ELR (cell line): ENCODE data around the gene BMX.

ENCODE experiments used
- DNase-seq: peaks from one replicate; pipeline ENCODE4 v3.0.0-alpha.2; 2015; ENCODE audit warnings: low read depth

BMX gene

DNA sequence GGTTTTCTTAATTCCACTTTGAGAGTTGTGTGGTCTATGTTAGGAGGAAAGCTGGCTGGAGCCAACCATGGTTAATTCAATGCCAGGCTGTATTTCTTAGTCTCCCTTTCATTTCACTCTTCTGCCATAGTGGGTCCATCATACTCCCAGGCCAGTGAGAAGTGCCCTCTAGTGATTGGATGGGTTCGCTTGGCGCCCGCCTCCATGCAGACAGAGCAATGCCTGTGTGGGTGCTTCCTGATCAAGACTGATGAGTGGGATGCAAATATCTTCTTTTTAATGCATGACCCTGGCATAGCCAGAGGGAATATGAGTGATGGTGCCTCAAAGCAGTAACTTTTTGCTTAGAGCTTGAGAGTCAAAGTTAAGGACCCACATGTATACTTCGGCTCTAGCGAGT is 6.4 kb downstream of the BMX start:
- no peak for DNase-seq

DNA sequence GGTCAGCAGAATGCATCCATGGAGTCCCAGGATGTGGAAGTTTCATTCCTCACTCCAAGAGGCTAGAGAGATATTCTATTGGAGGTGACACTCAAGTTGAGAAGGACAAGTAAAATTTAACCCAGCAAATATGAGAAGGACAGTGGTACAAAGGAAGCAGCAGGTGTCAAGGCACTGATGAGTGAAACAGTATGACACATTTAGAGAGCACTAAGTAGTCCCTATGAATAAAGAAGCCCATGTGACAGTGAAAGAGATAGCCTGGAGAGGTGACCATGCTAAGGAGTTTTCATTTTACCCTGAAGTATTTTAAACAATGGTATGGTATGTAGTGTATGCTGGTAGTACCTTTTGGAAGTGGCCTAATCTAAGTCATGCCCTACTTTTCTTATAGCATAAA is 9.2 kb downstream of the BMX start:
- DNase-seq, result no peak

DNA sequence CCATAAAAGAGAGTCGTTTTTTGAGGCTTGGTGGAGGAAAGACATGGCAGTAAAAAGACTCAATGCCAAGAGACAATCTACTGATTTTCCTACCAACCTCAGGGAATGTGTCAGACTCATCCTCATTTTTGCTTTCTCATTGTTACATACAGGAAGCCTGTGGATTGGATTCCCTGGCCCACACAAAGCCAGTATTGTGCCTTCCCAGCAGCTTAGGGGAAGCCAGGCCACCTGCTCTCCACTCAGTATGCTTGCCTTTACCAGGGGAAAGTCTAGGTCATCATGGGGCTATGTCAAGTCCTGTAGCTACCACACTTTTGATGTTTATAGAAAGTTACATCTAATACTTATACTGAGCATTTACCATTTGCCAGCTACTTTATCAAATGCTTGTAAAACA is 11.0 kb downstream of the BMX start:
- no peak for DNase-seq

DNA sequence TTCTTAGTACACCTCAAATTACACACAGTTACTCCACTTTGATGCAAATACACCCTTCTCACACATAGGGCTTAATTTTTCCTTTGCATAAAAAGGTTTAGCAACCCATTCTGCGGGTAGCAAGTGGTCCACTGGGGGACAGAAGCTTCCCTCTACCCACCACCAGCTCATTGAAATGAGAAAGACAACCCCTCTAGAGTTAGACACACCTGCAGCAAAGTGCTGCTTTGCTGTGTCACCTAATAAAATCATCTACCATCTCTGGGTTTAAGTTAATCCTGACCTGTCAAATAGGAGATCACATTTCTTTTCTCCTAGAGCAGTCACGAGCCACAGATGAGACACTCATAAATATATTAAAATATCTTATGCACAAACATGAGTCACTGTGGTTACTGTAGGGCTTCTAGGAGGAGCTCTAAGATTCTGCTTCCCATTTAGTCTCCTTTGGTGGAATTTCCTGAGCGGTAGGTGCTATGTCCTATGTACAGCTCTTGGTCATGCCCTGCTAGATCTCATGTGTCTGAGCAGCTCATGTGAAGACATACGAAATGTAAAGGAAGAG is 11.9 kb downstream of the BMX start:
- DNase-seq, result peak; percentile 55

DNA sequence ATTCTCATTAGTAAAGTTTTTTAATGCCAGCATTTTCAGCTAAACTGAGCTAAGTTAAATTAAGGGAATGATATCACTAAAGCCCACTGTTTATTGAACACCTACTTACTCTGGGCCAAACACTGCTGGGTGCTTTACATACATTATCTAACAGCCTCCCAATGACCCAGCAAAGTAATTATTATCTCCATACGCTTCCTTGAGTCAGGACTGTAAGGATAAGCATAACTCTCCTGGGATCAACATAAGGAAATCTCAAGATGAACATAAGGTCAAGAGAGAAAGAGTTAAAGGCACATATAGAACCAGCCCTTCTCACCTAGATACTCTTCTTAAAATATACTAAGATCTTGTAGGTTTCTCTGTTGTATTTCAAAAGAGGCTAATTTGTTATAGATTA is 13.7 kb downstream of the BMX start:
- DNase-seq, result no peak

DNA sequence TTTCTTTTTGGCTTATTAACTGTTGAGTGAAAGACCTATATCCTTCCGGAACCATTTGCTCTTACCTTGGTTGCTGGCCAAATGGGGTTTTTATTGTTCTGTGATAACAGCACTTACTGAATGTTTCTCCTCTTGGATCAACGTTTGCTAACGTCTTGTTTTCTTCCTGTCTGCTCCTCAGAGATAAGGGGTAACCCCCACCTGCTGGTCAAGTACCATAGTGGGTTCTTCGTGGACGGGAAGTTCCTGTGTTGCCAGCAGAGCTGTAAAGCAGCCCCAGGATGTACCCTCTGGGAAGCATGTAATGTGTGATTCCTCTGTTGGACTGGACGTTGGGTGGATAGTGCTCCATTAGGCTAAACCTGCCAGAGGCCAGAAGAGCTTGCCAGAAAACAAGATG is 15.3 kb downstream of the BMX start:
- DNase-seq, result no peak

DNA sequence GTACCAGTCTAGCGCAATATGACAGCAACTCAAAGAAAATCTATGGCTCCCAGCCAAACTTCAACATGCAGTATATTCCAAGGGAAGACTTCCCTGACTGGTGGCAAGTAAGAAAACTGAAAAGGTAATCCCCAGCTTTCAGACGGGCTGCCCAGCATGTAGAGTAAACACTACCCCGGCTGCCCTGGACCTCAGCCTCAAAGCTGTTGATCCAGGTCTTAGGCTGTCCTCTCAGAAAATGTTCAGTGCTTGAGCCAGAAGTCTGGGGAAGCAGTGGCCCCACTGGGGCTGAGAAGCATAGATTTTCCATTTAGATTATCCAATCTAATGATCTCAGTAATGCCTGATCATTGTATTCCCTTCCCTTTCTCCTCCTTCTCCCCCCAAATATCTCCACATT is 21.9 kb downstream of the BMX start:
- DNase-seq, result no peak

DNA sequence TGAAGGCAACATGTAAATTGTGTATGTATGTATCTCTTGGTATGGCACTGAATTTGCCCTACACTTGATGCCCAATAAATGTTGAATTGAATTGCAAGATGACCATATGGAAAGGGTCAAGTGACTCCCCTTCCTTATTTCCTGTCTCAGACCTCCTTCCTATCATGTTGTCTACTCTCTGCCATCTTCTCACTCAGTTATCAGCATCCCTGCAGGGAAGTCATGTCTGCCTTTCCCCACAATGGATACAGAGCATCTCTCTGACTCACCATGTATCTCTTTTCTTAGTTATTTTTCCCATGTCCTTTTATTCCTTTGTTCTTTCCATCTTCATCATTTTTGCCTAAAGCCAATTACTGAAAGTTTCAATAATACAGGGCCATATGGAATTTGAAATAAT is 22.5 kb downstream of the BMX start:
- DNase-seq, result no peak

DNA sequence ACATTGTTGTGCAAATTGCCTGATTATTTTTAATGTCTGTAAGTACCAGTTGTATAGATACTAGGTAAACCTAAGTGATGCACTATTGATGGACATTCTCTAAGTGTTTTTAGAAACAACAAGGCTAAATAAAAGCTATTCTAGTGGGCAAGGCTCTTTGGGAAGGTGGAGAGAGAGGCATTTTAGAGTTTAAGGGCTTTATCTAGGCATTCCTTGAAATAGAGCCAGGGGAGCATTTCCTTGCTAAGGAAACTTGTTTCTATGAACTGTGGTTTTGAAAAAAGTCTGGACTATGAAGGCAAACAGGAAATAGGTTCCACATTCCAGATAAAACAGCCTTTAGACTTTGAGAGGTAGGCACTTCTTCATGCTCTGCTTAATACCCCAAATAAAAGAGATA is 23.8 kb downstream of the BMX start:
- no peak for DNase-seq

DNA sequence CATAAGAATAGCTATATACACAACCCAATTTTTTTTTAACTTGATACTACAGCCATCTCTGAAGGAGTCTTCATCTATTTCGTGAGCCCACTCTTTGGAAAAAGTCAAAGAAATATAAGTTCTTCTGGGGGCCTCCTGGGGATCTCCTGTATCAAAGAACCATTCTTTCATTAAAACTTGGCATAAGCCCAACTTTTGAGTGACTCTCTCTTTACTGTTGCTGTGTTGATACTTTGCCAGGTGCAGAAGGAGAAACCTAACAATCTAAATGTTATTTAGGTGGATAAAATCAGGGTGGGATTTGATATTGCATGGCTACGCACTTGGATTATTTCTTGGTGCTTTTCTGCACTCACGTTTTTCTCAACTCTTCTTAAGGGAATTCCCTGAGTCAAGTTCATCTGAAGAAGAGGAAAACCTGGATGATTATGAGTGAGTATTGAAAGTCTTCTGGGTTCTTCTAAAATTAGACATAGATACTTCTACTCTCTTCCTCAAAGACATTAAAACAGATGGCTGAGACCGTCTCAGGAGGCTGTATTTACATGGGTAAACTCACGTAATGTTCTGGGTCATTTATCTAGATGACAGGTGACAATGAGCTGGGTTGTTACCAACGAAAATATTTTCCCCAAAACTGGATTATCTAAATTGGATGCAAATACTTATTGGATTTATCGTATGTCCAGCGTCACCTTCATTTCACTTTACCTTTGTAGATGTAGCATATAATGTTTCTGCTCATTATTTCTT is 25.2 kb downstream of the BMX start:
- DNase-seq, result peak; percentile 1

DNA sequence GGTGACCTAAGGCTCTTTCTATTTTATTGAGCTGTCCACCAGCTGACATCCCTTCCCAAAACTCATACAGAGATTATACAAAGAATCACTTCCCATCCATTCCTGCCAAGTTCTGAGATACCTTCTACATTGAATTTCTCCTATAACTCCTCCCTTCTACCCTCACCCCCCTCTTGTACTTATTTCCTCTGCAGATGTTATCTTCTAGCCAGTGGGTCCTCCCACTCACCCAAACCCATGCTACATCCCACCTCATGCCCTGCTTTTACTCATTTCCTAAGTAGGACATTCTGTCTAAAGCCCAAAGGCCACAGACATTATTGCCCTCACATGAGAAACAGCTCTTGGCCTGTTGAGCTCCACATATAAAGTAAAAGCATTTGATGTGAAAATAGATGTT is 28.6 kb downstream of the BMX start:
- DNase-seq, result no peak

DNA sequence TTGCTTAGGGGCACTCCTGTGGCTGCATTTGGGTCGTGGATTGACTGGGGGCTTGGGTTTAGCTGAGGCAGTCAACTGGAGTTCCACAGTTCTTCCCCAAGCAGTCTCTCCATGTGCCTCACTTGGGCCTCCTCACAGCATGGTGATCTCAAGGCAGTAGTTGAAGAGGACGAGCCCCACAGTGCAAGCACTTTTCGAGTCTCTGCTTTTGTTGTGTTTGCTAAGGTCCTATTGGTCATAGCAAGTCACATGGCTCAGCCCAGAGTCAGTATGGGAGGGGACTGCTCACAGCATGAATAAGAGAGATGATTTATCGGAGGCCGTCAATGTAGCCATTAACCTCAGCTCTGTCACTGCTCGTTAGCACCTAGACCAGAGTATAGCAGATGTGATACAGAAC is 29.7 kb downstream of the BMX start:
- DNase-seq, result no peak

DNA sequence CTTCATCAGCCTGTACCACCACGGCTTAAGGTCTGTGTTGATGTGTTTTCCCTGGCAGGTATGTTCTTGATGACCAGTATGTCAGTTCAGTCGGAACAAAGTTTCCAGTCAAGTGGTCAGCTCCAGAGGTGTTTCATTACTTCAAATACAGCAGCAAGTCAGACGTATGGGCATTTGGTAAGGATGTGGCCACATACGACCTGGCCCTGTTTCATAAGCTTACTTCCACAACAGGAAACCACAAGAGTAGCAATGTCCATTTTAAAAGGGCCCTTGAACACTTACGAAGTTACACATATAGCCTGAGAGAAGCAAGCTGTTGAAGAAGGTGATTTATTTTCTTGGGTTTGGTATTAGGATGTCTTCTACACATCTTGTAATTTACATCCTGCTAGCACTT is 46.1 kb downstream of the BMX start:
- DNase-seq, result no peak

DNA sequence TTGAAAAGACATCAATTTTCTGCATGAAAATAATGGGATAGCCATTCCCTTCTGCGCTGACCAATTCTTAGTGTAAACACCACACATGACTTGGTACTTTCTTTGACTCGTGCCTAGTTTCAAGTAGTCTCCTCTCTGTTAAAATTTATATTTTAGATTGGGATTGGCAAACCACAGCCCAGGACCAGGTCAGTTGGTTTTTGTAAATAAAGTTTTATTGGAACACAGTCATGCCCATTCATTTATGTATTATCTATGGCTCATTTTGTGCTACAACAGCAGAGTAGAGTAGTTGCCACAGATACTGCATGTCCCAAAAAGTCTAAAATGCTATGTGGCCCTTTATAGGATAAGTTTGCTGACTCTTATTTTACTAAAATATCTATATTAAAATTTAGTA is 46.7 kb downstream of the BMX start:
- no peak for DNase-seq

DNA sequence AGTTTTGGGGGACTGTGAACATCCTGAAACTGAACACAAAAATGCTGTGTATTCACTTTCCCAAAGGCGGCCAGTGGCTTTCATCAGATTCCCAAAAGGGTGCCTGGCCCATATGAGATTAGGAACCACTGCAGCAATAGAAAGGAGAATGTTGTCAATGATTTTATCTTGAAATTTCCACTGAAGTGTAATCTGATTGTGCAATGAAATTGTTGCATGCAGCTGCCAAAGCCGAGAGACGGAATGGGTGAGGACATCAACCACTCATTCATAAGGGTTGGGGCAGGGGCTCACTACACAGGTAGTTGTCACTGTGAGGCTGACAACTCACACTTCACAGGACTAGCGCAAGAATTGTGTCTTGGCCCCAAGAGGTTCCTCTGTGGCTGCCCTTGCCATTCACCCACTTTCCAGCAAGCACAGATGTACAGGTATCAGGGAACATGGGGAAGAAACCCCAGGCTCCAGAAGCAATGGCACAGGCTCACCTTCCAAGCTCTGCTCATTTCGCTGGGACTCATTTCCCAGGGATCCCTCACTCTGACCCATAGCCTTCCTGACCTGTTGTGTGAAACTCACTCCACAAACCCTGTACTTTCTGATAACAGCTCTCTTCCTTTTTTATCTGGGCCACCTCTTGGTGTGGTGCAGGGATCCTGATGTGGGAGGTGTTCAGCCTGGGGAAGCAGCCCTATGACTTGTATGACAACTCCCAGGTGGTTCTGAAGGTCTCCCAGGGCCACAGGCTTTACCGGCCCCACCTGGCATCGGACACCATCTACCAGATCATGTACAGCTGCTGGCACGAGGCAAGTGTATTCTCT is 48.8 kb downstream of the BMX start:
- DNase-seq, result no peak

DNA sequence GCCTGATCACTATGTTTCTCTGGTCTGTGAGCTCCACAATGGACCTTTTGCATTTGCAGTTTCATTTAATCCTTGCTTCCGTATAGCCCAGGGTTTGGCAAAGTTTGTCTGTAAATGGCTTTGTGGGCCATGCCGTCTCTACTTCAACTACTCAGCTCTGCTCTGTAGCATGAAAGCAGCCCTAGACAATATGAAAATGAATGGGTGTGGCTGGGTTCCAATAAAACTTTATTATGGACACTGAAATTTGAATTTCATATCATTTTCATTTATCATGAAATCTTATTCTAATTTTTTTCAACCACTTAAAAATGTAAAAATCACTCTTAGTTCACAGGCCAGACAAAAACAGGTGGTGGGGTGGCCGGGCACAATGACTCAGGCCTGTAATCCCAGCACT is 58.6 kb downstream of the BMX start:
- DNase-seq, result no peak

DNA sequence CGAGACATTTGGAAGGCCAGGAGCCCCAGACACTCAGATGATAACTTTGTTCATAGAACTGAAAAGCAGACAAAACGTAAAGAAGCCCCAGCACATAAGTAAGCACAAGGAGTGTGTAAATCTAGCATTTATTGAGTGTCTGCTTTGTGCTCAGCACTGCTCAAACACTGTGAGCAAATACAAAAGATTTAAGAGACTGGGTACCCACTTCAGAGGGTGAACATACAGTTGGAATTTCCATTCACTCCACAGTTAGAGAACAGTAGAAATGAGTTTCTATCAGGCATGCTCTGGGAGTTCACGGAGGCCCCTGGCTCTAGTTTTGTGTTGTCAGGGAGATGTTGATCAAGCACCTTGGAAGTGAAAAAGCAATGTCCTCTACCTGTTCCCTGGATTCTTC is 60.3 kb downstream of the BMX start:
- DNase-seq, result no peak

DNA sequence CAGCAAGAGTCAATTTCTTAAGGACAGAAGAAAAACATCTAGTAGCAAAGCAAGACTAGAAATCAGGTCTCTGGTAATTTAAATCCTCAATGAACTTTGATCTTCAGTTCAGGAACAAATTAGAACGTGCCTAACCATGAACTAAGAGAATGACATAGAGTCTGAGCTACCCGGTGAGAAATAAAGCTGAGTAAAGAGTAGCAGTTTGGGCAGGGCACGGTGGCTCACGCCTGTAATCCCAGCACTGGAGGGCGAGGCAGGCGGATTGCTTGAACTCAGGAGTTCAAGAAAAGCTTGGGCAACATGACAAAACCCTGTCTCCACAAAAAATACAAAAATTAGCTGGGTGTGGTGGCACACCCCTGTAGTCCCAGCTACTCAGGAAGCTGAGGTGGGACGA is 62.4 kb downstream of the BMX start:
- no peak for DNase-seq

DNA sequence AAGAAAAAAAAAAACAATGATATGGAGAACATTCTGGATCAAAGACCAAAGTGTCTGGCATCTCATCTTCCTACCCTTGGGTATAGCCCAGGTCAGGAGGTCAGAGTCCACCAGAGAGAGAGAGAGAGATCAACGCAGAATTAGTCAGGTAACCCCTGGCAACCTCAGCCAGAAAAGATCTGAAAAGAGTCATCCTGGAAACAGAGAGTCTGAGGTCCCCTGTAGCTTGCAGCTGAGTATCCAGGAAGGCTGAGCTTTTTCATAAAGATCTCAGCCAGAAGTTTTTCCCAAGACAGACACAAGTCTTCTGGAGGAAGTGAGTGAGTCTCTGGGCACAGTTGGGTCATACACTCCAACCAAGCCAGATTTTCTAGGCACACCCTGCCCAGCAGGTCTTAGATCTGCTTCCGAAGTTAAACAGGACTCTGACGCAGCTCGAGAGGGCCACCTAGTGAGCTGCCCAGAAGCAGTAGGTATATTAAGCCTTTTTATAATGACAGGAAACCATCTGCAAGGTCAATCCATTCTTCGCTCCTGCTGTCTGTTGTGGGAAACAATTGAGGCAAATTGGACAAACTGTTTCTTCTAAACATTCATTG is 64.5 kb downstream of the BMX start:
- peak; percentile 57 for DNase-seq

DNA sequence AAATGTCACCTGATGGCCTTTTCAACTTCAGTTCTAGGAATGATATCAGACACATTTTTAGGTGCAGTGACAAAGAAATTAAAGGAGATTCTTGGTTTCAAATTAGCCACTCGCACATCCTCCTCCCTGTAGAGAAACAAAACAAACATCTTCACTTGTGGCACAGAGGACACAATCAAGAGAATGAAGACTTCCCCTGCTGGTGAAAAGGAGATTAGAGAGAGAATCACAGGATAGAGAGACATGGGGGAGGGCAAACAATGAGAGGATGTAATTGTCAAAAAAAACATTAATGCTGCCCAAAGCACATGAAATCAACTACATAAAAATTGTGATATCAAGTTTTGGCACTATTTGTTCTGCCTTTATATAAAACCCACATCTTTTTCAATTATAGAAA is 65.6 kb downstream of the BMX start:
- DNase-seq, result peak; percentile 8

DNA sequence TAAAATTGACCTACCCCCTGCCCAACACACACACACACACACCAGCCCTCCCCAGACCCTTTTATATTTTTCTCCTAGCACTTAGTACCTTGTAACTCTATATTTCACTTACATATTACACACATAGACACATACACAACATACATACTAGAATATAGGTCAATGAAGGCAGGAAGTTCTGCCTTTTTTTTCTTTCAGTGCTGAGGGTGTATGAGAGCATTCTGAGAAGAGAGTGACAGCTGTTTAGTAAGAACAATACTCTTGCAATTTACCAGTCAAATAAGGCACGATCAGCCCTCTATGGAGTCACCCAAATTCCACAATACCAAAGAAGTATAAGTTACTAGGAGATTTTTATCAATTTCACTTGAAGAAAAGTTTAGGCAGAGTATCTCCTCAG is 66.7 kb downstream of the BMX start:
- no peak for DNase-seq

DNA sequence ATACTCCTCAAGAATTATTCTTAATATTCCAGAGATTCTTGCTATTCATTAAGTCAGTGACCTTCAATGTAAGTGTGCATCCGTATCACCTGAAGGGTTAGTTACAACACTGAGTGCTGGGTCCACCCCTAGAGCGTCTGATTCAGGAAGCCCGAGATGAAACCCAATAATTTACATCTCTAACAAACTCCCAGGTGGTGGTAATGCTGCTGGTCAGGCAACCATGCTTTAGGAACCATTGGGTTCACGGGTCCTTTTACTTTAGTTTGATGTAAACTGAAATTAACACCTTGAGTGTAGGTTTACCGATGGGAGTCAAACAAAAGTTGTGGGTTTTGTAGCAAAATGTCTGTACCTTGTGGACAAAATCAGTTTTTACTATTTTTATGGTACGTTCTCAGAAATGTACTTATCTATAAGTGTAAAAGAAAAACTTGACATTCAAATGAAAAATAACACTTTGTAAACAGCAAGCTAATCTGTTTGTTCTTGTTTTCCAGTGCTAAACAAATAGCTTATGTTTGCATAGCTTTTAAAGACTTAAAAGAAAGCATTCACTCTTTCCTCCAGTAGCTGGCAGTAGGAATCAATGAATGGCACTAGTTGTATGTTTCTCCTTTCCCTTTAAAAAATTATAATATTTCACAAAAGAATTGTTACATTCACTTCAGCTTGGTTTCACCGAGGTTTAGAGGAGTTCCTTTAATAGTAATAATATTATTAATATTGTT is 67.4 kb downstream of the BMX start:
- peak; percentile 4 for DNase-seq
